AG04449 (cell line): ENCODE results near the gene MRPL45.
"Not testable (repeated sequence)": the region's sequence is repeated elsewhere in the genome, so short reads cannot be mapped to it uniquely, and the experiment has no call there.

ENCODE experiments used
- CTCF ChIA-PET: fragments of 350-600 bp; formaldehyde crosslinking; extraction: SDS; loops from one replicate; lab custom pipeline; 2021; ENCODE audit warnings: antibody characterized with exemption; lab: Yijun Ruan, JAX
- POLR2A ChIA-PET: fragments of 400-600, 350-600 bp; formaldehyde crosslinking; extraction: SDS; loops from one replicate; lab custom pipeline; 2020; ENCODE audit warnings: antibody characterized with exemption, inconsistent platforms; lab: Yijun Ruan, JAX
- DNase-seq: peaks from one replicate; pipeline ENCODE4 v3.0.0-alpha.2; 2010; ENCODE audit warnings: low read depth, low spot score
- H3K4me3 ChIP-seq: 2 replicates; pipeline ENCODE4 v1.5.1; 2011; ENCODE audit warnings: low read depth, mild to moderate bottlenecking, control low read depth, low read length
- CTCF ChIP-seq: IDR thresholded peaks from one replicate; pipeline ENCODE4 v1.5.1; 2011; ENCODE audit warnings: mild to moderate bottlenecking, moderate library complexity, low read length, control low read depth, inconsistent platforms; ENCODE audit not compliant: insufficient read depth; ENCODE audit errors: missing control alignments

Gene MRPL45

DNA sequence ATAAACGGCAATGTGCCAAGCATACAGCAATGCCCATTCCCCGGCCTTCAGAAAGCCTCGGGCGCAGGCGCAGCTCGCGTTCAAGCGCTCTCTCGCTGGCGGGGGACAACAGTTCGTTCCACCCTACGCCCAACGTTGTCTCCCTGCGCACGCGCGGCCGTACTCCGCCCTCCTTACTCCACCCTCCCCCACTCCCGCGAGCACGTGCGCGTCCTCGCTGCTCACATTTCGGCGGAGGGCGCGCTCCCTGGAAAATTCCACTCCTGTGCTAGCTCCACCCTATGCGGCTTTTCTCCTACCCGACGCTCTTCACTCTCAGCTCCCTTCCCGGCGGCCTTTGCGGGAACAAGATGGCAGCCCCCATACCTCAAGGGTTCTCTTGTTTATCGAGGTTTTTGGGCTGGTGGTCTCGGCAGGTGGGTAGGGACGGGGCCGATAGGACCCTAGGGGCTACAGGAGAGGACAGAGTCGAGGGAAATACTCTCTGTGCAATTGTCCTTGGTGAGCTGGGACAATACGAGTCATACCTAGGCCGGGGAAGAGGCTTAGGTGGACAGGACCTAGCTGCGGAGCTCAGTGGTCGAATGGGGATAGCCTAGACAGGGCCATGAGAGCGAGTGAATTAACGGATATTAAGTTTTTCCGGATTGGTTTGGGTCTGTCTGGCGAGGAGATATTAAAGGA is at the start of gene MRPL45:
TSS of gene MRPL45 (plus strand) at position 335 of the 684 bp plus-strand sequence. CDS start at position 351, 16 bp downstream.
- H3K4me3 ChIP-seq, result peak within 1 kb of the TSS; percentile 68
- CTCF ChIA-PET, result interaction anchor here (1.2 kb wide), 1 partner anchor 34 kb away, joined by 3 read pairs; no protein-coding TSS in a partner anchor
- peak; percentile 76 for DNase-seq
- POLR2A ChIA-PET, result not testable (repeated sequence)

DNA sequence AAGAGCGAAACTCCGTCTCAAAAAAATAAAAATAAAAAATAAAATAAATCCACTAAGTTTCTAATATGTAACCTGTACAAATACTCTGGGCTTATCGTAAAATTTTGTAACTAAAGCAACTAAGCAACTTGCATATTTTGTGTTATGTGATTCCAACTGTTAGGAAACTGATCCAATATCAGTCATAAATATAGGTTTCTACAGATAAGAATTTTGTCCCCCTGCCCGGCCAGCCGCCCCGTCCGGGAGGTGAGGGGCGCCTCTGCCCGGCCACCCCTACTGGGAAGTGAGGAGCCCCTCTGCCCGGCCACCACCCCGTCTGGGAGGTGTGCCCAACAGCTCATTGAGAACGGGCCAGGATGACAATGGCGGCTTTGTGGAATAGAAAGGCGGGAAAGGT is 43.8 kb upstream of the MRPL45 start:
- H3K4me3 ChIP-seq, DNase-seq, POLR2A ChIA-PET, CTCF ChIA-PET: not testable (repeated sequence)

DNA sequence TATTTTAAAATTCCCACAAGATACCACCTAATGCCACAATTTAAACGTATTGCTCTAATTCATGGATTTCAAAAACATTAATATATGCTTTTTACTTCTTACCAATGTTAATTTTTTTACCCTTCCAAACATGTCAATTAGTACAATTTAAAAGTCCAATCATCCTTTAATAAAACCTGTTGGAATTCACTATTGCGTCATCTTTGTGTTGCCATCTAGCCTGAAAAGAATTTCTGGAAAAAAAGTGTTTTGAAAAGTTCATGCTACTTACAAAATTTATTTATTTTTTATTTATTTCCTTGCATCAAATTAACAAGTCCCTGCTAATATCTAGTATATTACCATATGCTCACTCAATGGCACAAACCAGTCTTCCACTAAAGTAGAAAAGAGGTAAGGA is 42.6 kb upstream of the MRPL45 start:
- H3K4me3 ChIP-seq, POLR2A ChIA-PET: not testable (repeated sequence)

GRCh38 chr17:38257013-38257621 is 39.9 kb upstream of the MRPL45 start:
- DNase-seq, result peak; percentile 14
- CTCF ChIA-PET, POLR2A ChIA-PET: not testable (repeated sequence)
- H3K4me3 ChIP-seq, result peak overlapping the region; percentile 48

More for the DNA sequence above, 42.6 kb upstream of the MRPL45 start:
- CTCF ChIA-PET, DNase-seq: not testable (repeated sequence)

DNA sequence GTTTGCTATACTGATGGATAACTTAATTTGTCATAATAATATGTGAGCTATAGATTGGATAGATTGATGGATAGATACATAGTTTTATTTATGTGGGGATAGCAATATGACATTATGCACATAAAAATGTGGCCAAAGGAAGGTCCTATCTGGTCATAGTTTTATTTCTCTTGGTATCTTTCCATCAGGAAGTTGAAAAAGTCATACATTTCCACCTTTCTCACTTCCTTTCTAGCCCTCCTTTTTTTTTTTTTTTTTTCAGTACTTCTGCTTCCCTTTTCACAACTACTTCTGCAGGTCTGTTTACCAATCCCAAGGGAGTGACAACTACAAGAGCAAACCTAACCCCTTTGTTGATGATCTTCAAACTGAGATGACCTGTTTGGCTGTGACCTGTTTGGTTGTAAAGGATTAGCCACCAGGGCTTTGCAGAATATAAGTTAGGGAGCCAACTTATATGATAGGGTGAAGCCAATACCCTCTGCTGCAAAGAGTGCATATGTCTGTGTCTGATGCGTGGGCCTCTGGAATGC is 30.9 kb upstream of the MRPL45 start:
- POLR2A ChIA-PET, H3K4me3 ChIP-seq, CTCF ChIA-PET, DNase-seq: not testable (repeated sequence)

DNA sequence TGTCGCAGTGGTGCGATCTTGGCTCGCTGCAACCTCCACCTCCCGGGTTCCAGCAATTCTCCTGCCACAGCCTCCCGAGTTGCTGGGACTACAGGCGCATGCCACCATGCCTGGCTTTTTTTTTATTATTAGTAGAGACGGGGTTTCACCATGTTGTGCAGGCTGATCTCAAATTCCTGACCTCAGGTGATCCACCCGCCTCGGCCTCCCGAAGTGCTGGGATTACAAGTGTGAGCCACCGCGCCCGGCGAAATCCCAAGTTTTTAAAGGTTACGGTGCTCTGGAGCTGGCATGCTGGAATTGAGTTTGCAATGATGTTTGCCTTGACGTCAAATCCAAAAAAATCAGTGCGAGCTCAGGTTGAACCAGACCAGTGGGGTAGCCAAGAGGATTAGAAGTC is 30.4 kb upstream of the MRPL45 start:
- DNase-seq, H3K4me3 ChIP-seq, CTCF ChIA-PET, POLR2A ChIA-PET: not testable (repeated sequence)

DNA sequence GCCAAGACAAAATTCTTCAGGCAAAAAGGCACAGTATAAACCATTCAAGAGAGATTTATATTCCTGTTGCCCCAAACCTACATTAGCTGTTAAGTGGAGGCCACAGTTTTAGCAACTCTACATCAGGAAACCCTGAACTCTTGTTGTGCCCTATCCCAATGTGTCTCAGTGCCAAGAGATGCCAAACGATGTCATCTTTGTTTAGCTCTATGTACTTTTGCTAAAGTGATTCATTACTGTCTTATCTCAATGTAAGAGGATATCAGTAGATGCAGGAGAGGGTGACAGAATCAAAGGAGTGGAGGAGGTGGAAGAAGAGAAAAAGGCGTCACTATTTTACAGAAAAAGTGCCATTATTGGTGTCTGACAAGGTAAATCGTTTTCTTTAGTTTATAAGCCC is 28.8 kb upstream of the MRPL45 start:
- DNase-seq, POLR2A ChIA-PET, H3K4me3 ChIP-seq, CTCF ChIA-PET: not testable (repeated sequence)

DNA sequence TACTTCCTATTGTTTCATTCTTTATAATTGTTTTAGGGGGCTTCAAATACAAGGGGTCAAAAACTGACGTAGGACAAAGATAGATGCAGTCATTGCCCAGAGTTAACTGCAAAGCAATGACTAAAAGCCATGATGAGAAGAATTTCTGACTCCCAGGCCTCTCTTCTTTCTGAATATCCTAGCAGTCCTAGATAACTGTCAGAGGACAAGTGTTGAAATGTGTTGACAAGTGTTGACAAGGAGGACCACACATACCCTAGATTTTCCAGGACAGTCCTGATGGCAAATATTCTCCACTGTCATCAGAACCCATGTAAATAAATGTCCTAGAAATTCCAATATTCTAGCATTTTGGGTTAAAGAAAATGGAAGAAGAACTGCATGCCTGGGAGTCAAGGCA is 27.9 kb upstream of the MRPL45 start:
- DNase-seq, POLR2A ChIA-PET, CTCF ChIA-PET, H3K4me3 ChIP-seq: not testable (repeated sequence)

- DNase-seq, CTCF ChIA-PET, H3K4me3 ChIP-seq, POLR2A ChIA-PET: not testable (repeated sequence)
These were observed 27.4 kb upstream of the MRPL45 start for GRCh38 chr17:38269552-38269951.

DNA sequence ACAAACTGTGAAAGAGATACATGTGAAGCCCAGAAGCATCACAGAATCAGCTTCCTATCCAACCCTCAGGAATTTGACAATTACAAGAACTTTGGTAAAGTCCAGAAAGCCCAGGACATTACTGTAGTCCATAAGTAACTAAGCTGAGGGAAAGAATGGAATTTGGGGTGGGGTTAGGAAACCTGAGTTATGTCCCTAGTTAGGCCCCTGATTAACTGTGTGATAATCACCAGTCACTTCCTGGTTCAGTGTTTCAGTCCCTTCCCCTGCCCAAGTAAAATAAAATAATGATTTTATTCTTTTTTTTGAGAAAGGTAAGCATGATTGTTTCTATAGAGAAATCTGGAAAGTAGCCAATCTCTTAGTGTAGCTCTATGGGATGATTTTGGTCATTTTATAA is 11.0 kb upstream of the MRPL45 start:
- DNase-seq, POLR2A ChIA-PET, H3K4me3 ChIP-seq, CTCF ChIA-PET: not testable (repeated sequence)

DNA sequence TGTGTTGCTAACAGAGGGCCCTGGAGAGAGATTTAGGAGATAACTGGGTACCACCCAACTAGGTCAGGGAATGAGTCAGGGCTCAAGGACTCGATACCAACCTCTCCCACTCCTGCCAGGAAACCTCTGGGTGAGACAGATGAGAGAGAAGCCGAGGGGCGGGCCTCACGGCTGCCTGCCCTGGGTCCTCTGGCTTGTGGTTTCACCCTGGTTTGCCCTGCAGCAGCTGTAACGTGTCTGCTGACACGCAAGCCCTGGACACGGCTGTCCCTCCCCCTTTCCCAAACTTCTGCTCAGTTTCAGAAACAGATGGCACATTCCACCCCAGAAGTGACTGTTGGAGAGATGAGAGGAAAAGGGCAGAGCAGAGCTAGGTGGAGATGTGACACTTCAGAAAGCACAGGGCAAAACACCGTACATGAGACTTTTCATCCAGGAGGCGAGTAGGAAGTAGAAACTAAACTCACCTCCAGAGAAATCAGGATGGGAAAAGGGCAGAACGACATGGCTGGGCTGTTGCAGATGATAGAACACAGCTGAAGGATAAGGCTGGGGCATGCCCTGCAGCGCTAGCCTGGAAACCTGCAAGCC is 10.4 kb upstream of the MRPL45 start:
- DNase-seq, H3K4me3 ChIP-seq, POLR2A ChIA-PET: not testable (repeated sequence)
- CTCF ChIA-PET, result interaction anchor here (0.8 kb wide), 1 partner anchor 11 kb away, joined by 3 read pairs; no protein-coding TSS in a partner anchor

DNA sequence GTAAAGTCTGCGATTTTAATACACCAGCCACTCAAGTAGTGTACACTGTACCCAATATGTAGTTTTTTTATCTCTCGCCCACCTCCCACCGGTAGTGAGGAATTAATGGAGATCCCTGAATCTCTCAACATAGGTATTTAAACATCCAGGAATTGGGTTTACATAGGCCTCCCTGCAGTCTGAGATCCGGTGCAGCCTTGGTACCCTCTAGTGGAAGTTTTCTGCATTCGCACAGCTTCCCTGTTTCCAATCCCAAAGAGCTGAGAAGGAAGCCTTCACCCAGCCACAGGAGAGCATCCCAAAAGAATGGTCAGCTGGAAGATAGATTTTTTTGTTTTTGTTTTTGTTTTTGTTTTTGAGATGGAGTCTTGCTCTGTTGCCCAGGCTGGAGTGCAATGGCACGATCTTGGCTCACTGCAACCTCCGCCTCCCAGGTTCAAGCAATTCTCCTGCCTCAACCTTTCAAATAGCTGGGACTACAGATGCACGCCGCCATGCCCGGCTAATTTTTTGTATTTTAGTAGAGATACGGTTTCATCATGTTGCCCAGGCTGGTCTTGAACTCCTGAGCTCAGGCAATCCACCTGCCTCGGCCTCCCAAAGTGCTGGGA is 8.6 kb upstream of the MRPL45 start:
- POLR2A ChIA-PET, DNase-seq, CTCF ChIA-PET, H3K4me3 ChIP-seq: not testable (repeated sequence)
- TF ChIP-seq CTCF, result peak; percentile 2

GRCh38 chr17:38289760-38290159 is 7.2 kb upstream of the MRPL45 start:
- H3K4me3 ChIP-seq, POLR2A ChIA-PET, CTCF ChIA-PET, DNase-seq: not testable (repeated sequence)

- POLR2A ChIA-PET, result not testable (repeated sequence)
These were observed 1.2 kb upstream of the MRPL45 start for GRCh38 chr17:38295602-38296365.

More at GRCh38 chr17:38295602-38296365, 1.2 kb upstream of the MRPL45 start:
- not testable (repeated sequence) for DNase-seq, H3K4me3 ChIP-seq
- CTCF ChIA-PET, result interaction anchor here (1.2 kb wide), 1 partner anchor 36 kb away, joined by 3 read pairs; no protein-coding TSS in a partner anchor
